Measurements from ENCODE around the gene FASN. TPM values are rescaled to one million over a fixed set of nuclear protein-coding genes. Genes with fewer than 3 reads are reported as not detected.

The FASN gene
- total and polyA plus RNA-seq, 2 of the 13 experiments (the other 11 are each of a cell fraction or from before 2014, with no cell fraction given), result 51.7 to 101 TPM

DNA sequence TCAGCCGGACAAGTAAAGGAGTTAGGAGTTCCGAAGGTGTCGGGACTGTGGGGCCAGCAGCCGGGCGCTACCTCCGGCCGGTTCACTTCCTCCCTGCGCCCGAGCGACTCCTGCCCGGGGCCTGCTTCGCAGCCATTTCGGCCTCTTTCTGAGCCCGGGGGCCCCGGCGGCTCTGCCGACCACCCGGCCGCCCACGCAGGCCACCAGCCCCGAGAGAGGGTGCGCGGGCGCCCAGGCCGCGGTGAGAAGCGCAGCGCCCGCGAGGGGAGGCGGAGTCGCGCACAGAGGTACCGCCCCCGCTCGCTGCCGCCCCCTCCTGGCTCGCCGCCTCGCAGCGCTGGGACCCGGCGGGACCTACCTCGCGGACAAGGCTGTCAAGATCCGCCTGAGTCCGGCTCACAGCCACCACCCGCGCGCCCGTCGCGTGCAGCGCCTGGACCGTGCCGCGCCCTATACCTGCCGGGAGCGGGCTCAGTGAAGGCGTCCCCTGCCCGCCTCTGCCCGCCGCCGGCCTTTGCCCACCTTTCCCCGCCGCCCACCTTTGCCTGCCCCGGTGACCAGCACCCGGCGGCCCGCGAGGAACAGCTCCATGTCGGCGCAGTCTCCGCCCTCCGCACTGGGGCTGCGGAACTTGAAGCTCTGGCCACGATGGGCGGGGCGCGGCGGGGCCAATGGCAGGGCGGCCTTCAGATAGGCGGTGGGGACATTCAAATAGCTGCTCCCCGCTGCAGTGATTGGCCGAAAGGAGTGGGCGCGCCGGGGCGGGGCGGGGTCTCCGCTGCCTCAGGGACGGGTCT lies 60.7 kb downstream of the FASN start, which contains the start of gene DCXR (continued):
- TF ChIP-seq AGO2 (optimal IDR thresholded peaks at IDR 0.05; ENCODE audit: low read depth, low read length), result peak; percentile 94
- TF ChIP-seq SMAD9 (CRISPR knock-in tag; IDR thresholded peaks at IDR 0.05), result peak; percentile 14; the same call in 1 of the 2 replicates
- peak; percentile 81; the same call in 1 of the 2 replicates for TF ChIP-seq NFKB2 (CRISPR knock-in tag; IDR thresholded peaks at IDR 0.05; ENCODE audit: borderline replicate concordance)
- TF ChIP-seq ZFAT (CRISPR knock-in tag; conservative IDR thresholded peaks at IDR 0.05), result no peak
- no peak for TF ChIP-seq CAMTA2 (CRISPR knock-in tag; IDR thresholded peaks at IDR 0.05; ENCODE audit: borderline replicate concordance)
- TF ChIP-seq KLF9 (CRISPR knock-in tag; IDR thresholded peaks at IDR 0.05; ENCODE audit: low read depth), result peak; percentile 91; the same call in 1 of the 2 replicates
- peak; percentile 70 for TF ChIP-seq BHLHE40 (IDR thresholded peaks at IDR 0.05; ENCODE audit: low read length)
- peak; percentile 71 for TF ChIP-seq ARNTL (CRISPR knock-in tag; IDR thresholded peaks at IDR 0.05)
- TF ChIP-seq, protein P1, sequence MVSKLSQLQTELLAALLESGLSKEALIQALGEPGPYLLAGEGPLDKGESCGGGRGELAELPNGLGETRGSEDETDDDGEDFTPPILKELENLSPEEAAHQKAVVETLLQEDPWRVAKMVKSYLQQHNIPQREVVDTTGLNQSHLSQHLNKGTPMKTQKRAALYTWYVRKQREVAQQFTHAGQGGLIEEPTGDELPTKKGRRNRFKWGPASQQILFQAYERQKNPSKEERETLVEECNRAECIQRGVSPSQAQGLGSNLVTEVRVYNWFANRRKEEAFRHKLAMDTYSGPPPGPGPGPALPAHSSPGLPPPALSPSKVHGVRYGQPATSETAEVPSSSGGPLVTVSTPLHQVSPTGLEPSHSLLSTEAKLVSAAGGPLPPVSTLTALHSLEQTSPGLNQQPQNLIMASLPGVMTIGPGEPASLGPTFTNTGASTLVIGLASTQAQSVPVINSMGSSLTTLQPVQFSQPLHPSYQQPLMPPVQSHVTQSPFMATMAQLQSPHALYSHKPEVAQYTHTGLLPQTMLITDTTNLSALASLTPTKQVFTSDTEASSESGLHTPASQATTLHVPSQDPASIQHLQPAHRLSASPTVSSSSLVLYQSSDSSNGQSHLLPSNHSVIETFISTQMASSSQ (IDR thresholded peaks at IDR 0.05; ENCODE audit: low read depth), result no peak
- TF ChIP-seq, protein P1 (CRISPR knock-in tag; IDR thresholded peaks at IDR 0.05; ENCODE audit: borderline replicate concordance), result peak; percentile 76; the same call in 1 of the 2 replicates
- TF ChIP-seq CBX5 (CRISPR knock-in tag; IDR thresholded peaks at IDR 0.05; ENCODE audit: borderline replicate concordance), result peak; percentile 81
- peak; percentile 83; the same call in 1 of the 2 replicates for TF ChIP-seq ZNF546 (CRISPR knock-in tag; conservative IDR thresholded peaks at IDR 0.05)
- no peak for TF ChIP-seq TEAD3 (CRISPR knock-in tag; optimal IDR thresholded peaks at IDR 0.05; ENCODE audit: borderline replicate concordance)
- TF ChIP-seq, protein P2, sequence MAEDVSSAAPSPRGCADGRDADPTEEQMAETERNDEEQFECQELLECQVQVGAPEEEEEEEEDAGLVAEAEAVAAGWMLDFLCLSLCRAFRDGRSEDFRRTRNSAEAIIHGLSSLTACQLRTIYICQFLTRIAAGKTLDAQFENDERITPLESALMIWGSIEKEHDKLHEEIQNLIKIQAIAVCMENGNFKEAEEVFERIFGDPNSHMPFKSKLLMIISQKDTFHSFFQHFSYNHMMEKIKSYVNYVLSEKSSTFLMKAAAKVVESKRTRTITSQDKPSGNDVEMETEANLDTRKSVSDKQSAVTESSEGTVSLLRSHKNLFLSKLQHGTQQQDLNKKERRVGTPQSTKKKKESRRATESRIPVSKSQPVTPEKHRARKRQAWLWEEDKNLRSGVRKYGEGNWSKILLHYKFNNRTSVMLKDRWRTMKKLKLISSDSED (CRISPR knock-in tag; IDR thresholded peaks at IDR 0.05), result no peak
- TF ChIP-seq, protein P3, sequence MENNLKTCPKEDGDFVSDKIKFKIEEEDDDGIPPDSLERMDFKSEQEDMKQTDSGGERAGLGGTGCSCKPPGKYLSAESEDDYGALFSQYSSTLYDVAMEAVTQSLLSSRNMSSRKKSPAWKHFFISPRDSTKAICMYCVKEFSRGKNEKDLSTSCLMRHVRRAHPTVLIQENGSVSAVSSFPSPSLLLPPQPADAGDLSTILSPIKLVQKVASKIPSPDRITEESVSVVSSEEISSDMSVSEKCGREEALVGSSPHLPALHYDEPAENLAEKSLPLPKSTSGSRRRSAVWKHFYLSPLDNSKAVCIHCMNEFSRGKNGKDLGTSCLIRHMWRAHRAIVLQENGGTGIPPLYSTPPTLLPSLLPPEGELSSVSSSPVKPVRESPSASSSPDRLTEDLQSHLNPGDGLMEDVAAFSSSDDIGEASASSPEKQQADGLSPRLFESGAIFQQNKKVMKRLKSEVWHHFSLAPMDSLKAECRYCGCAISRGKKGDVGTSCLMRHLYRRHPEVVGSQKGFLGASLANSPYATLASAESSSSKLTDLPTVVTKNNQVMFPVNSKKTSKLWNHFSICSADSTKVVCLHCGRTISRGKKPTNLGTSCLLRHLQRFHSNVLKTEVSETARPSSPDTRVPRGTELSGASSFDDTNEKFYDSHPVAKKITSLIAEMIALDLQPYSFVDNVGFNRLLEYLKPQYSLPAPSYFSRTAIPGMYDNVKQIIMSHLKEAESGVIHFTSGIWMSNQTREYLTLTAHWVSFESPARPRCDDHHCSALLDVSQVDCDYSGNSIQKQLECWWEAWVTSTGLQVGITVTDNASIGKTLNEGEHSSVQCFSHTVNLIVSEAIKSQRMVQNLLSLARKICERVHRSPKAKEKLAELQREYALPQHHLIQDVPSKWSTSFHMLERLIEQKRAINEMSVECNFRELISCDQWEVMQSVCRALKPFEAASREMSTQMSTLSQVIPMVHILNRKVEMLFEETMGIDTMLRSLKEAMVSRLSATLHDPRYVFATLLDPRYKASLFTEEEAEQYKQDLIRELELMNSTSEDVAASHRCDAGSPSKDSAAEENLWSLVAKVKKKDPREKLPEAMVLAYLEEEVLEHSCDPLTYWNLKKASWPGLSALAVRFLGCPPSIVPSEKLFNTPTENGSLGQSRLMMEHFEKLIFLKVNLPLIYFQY (CRISPR knock-in tag; IDR thresholded peaks at IDR 0.05; ENCODE audit: borderline replicate concordance), result no peak; the same call in 1 of the 2 replicates
- TF ChIP-seq, protein P4, sequence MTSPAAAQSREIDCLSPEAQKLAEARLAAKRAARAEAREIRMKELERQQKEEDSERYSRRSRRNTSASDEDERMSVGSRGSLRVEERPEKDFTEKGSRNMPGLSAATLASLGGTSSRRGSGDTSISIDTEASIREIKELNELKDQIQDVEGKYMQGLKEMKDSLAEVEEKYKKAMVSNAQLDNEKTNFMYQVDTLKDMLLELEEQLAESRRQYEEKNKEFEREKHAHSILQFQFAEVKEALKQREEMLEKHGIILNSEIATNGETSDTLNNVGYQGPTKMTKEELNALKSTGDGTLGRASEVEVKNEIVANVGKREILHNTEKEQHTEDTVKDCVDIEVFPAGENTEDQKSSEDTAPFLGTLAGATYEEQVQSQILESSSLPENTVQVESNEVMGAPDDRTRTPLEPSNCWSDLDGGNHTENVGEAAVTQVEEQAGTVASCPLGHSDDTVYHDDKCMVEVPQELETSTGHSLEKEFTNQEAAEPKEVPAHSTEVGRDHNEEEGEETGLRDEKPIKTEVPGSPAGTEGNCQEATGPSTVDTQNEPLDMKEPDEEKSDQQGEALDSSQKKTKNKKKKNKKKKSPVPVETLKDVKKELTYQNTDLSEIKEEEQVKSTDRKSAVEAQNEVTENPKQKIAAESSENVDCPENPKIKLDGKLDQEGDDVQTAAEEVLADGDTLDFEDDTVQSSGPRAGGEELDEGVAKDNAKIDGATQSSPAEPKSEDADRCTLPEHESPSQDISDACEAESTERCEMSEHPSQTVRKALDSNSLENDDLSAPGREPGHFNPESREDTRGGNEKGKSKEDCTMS (CRISPR knock-in tag; conservative IDR thresholded peaks at IDR 0.05), result no peak
- peak; percentile 97 for TF ChIP-seq SALL2 (CRISPR knock-in tag; IDR thresholded peaks at IDR 0.05)

Data from HepG2 (cell line).